IPS DF 4.7 (cell line): ENCODE results near the gene GRIK2.
"Not testable (repeated sequence)": the region's sequence is repeated elsewhere in the genome, so short reads cannot be mapped to it uniquely, and the experiment has no call there.

Experiments
- DNase-seq: peaks from one replicate; pipeline ENCODE4 v3.0.0-alpha.2; 2013; ENCODE audit warnings: low spot score; ENCODE audit errors: extremely low read depth

Gene GRIK2

GRCh38 chr6:101994521-101994920 is 601.0 kb downstream of the GRIK2 start:
- DNase-seq = no peak

GRCh38 chr6:102015431-102015830 is 621.9 kb downstream of the GRIK2 start:
- no peak for DNase-seq

- no peak for DNase-seq
Observed at GRCh38 chr6:102022281-102022680, 628.8 kb downstream of the GRIK2 start.

GRCh38 chr6:102022803-102023202 is 629.3 kb downstream of the GRIK2 start:
- DNase-seq = no peak

- DNase-seq = no peak
Observed at GRCh38 chr6:102023977-102024657, 630.6 kb downstream of the GRIK2 start.

- no peak for DNase-seq
Observed at GRCh38 chr6:102026649-102027048, 633.1 kb downstream of the GRIK2 start.

GRCh38 chr6:102028176-102028575 is 634.7 kb downstream of the GRIK2 start:
- no peak for DNase-seq

- DNase-seq = no peak
Observed at GRCh38 chr6:102038964-102039363, 645.5 kb downstream of the GRIK2 start.

GRCh38 chr6:102039441-102039840 is 645.9 kb downstream of the GRIK2 start:
- no peak for DNase-seq

GRCh38 chr6:102051001-102051400 is 657.5 kb downstream of the GRIK2 start:
- DNase-seq = no peak

- DNase-seq = no peak
Observed at GRCh38 chr6:102051720-102052119, 658.2 kb downstream of the GRIK2 start.

- DNase-seq = no peak
Observed at GRCh38 chr6:102064142-102064541, 670.6 kb downstream of the GRIK2 start.

- DNase-seq = no peak
Observed at GRCh38 chr6:102066301-102066700, 672.8 kb downstream of the GRIK2 start.

- no peak for DNase-seq
Observed at GRCh38 chr6:102068349-102068929, 674.9 kb downstream of the GRIK2 start.

- DNase-seq = no peak
Observed at GRCh38 chr6:102075539-102075938, 682.0 kb downstream of the GRIK2 start.

GRCh38 chr6:102085257-102085656 is 691.7 kb downstream of the GRIK2 start:
- DNase-seq = no peak

GRCh38 chr6:102088160-102088559 is 694.7 kb downstream of the GRIK2 start:
- DNase-seq = not testable (repeated sequence)

- no peak for DNase-seq
Observed at GRCh38 chr6:102114402-102114801, 720.9 kb downstream of the GRIK2 start.

- no peak for DNase-seq
Observed at GRCh38 chr6:102115911-102116310, 722.4 kb downstream of the GRIK2 start.

GRCh38 chr6:102118034-102118433 is 724.5 kb downstream of the GRIK2 start:
- no peak for DNase-seq
